Central memory CD8-positive, alpha-beta T cell (primary cell): Measurements from ENCODE around the gene MCU.
"Not testable (repeated sequence)": the region's sequence is repeated elsewhere in the genome, so short reads cannot be mapped to it uniquely, and the experiment has no call there.

Source experiments
- ATAC-seq: fragments of 150-1000 bp; cut with Tn5 transposase; replicated peaks from 2 replicates; pipeline ENCODE4 v1.10.0; 2022; ENCODE audit warnings: mild to moderate bottlenecking, moderate FRiP score, moderate number of reproducible peaks; ENCODE audit not compliant: poor library complexity, severe bottlenecking; ENCODE audit errors: extremely low read depth
- DNase-seq, 2 donors: peaks; one replicate each; pipeline ENCODE4 v3.0.0; 2021; ENCODE audit warnings: low spot score in 2 of 2
- H3K27ac Mint-ChIP-seq: one replicate; pipeline ENCODE4 v1.8.0; 2022; ENCODE audit warnings: low read depth, mild to moderate bottlenecking, moderate library complexity, mixed read lengths
- H3K27me3 Mint-ChIP-seq: one replicate; pipeline ENCODE4 v1.8.0; 2022; ENCODE audit warnings: mixed read lengths
- H3K36me3 Mint-ChIP-seq: one replicate; pipeline ENCODE4 v1.8.0; 2022; ENCODE audit warnings: mild to moderate bottlenecking, moderate library complexity, mixed read lengths; ENCODE audit not compliant: insufficient read depth
- H3K4me1 Mint-ChIP-seq: one replicate; pipeline ENCODE4 v1.8.0; 2022; ENCODE audit warnings: mixed read lengths
- H3K4me3 Mint-ChIP-seq: one replicate; pipeline ENCODE4 v1.8.0; 2022; ENCODE audit warnings: mild to moderate bottlenecking, moderate library complexity, mixed read lengths
- H3K9me3 Mint-ChIP-seq: one replicate; pipeline ENCODE4 v1.8.0; 2022; ENCODE audit warnings: mixed read lengths

MCU gene

GRCh38 chr10:72740528-72740927 is 48.6 kb downstream of the MCU start:
- Mint-ChIP-seq H3K9me3 (no peaks in the 10 kb centered on the region), H3K27me3 (no peaks in the 10 kb centered on the region), H3K36me3 (peaks cover 4% of the 10 kb centered on the region), H3K27ac (no peak overlapping the region), H3K4me1 (peaks cover 8% of the 10 kb centered on the region), H3K4me3 (no peak overlapping the region)
- DNase-seq (no peak), ATAC-seq (no peak)

DNA sequence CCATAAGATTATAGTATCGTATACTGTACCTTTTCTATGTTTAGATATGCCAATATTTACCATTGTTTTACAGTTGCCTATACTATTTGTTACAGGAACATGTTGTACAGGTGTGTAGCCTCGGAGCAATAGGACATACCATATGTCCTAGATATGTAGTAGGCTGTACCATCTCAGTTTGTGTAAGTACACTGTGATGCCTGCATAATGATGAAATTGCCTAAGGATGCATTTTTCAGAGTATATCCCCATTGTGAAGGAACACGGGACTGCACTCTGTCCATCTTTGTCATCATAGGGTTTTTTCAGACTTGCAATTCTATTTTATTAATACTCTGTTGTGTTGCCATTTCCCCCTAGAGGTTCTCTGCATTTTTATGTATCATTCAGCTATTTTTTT is 50.1 kb downstream of the MCU start:
- Mint-ChIP-seq H3K4me3 (no peak overlapping the region), H3K4me1 (peaks cover 6% of the 10 kb centered on the region), H3K27ac (no peak overlapping the region), H3K27me3 (no peaks in the 10 kb centered on the region), H3K36me3 (peaks cover 1% of the 10 kb centered on the region), H3K9me3 (no peaks in the 10 kb centered on the region)
- ATAC-seq (no peak), DNase-seq (no peak)

DNA sequence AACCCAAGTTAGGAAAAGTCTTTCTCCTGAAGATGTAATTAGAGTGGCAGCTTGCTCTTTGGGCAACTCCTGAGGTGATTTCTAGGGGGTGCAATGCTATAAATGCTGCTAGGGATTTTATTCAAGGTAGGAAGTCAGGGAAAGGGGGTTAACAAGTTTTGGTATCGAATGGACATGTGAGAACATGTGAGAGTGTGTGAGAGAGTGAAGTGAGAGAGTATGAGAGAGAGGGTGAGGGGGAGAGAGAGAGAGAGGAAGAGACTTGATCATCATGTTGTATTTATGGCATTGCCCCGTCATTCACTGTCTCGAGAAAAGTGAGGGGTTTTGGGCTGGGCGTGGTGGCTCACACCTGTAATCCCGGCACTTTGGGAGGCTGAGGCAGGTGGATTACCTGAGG is 50.9 kb downstream of the MCU start:
- H3K27me3 Mint-ChIP-seq, result no peaks in the 10 kb centered on the region
- H3K9me3 Mint-ChIP-seq, result no peaks in the 10 kb centered on the region
- ATAC-seq (no peak), DNase-seq (no peak)
- no peak overlapping the region for H3K4me3 Mint-ChIP-seq
- peaks cover 6% of the 10 kb centered on the region for H3K4me1 Mint-ChIP-seq
- peak overlapping the region; percentile 2 for H3K27ac Mint-ChIP-seq
- peaks cover 1% of the 10 kb centered on the region for H3K36me3 Mint-ChIP-seq

DNA sequence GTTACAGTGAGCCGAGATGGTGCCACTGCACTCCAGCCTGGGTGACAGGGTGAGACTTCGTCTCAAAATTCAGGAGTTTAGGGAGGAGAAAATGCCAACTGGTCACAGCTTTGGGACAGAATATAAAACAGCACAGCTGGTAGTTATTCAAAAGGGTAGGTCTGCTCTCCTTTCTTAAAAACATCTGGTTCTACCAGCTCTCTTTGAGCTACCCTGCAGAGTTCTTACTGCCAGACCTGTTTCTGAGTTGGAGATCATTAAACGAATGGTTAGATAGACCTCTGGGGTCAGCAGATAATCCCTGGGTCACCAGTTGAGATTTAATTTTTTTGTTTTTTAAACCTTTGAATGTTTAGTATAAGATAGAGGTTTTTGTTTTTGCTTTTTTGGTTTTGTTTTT is 52.6 kb downstream of the MCU start:
- Mint-ChIP-seq H3K27ac (no peak overlapping the region), H3K9me3 (no peaks in the 10 kb centered on the region), H3K4me1 (peaks cover 6% of the 10 kb centered on the region), H3K36me3 (peaks cover 1% of the 10 kb centered on the region), H3K4me3 (no peak overlapping the region), H3K27me3 (no peaks in the 10 kb centered on the region)
- ATAC-seq, result no peak
- DNase-seq, result no peak

DNA sequence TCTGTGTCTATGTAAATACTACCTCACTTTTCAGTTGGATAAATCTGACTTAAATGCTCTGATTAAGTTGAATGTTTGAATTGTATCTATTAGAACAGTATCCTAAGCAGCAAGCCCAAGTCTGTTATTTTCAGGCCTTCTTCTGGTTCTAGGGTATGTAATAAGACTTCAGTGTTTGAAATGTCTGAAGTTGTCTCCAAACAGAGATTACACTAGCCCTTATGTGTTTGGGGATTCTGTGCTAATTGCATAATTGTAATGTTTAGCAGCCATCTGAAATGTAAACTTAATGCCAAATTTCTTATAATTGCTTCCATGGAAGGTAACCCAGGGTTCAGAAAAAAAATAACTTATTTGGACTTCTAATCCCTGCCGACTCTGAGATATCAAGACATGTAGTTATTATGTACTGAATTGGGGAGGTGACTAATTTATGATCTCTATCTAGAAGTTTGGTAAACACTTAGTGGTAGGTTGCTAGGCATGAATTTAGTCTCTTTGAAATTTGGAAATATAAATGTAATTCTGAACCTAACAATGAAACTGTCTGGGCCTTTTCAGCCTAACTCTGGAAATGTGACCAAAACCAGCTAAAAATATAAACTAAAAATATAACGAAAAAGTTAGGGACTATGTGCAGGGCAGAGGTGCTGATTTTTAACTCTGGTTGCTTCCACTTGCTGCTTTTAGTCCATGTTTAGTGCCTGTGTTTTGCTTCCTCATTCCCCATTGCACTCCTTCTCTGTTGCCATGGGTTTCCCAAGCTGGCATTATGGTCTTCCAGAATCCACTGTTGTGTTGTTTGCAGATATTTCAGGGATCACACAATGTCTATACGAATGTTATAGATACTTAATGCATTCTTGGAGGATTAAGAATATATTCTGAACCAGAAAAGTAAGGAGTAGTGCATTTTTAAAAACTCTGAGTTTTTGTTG is 54.8 kb downstream of the MCU start:
- Mint-ChIP-seq H3K27ac (no peak overlapping the region), H3K36me3 (peaks cover 1% of the 10 kb centered on the region), H3K4me1 (no peaks in the 10 kb centered on the region), H3K4me3 (no peak overlapping the region), H3K27me3 (no peaks in the 10 kb centered on the region), H3K9me3 (no peaks in the 10 kb centered on the region)
- DNase-seq (no peak), ATAC-seq (no peak)

- H3K27ac Mint-ChIP-seq, result no peak overlapping the region
Observed at GRCh38 chr10:72747521-72747920, 55.6 kb downstream of the MCU start.

GRCh38 chr10:72753760-72754231 is 61.9 kb downstream of the MCU start:
- no peak for DNase-seq
- Mint-ChIP-seq H3K36me3 (peaks cover 2% of the 10 kb centered on the region), H3K9me3 (no peaks in the 10 kb centered on the region), H3K4me1 (peaks cover 16% of the 10 kb centered on the region), H3K27me3 (no peaks in the 10 kb centered on the region), H3K4me3 (no peak overlapping the region), H3K27ac (no peak overlapping the region)
- ATAC-seq, result no peak

More at GRCh38 chr10:72747521-72747920, 55.6 kb downstream of the MCU start:
- Mint-ChIP-seq H3K36me3 (peaks cover 1% of the 10 kb centered on the region), H3K9me3 (no peaks in the 10 kb centered on the region), H3K4me3 (no peak overlapping the region), H3K4me1 (no peaks in the 10 kb centered on the region), H3K27me3 (no peaks in the 10 kb centered on the region)
- ATAC-seq, result no peak
- DNase-seq, result no peak

- peaks cover 16% of the 10 kb centered on the region for H3K4me1 Mint-ChIP-seq
- H3K36me3 Mint-ChIP-seq, result peaks cover 3% of the 10 kb centered on the region
- ATAC-seq, result no peak
Observed at GRCh38 chr10:72754275-72755032, 62.5 kb downstream of the MCU start.

GRCh38 chr10:72756674-72757385 is 64.9 kb downstream of the MCU start:
- Mint-ChIP-seq H3K36me3 (peaks cover 3% of the 10 kb centered on the region), H3K27me3 (no peaks in the 10 kb centered on the region), H3K4me1 (peaks cover 16% of the 10 kb centered on the region), H3K9me3 (no peaks in the 10 kb centered on the region), H3K27ac (no peak overlapping the region), H3K4me3 (no peak overlapping the region)
- no peak for DNase-seq
- ATAC-seq, result no peak

More at GRCh38 chr10:72754275-72755032, 62.5 kb downstream of the MCU start:
- Mint-ChIP-seq H3K27ac (no peak overlapping the region), H3K4me3 (no peak overlapping the region), H3K27me3 (no peaks in the 10 kb centered on the region), H3K9me3 (no peaks in the 10 kb centered on the region)
- no peak for DNase-seq

GRCh38 chr10:72757732-72758131 is 65.8 kb downstream of the MCU start:
- ATAC-seq, result no peak
- H3K36me3 Mint-ChIP-seq, result peaks cover 4% of the 10 kb centered on the region

GRCh38 chr10:72758930-72759329 is 67.0 kb downstream of the MCU start:
- not testable (repeated sequence) for H3K4me3 Mint-ChIP-seq, H3K4me1 Mint-ChIP-seq, H3K27ac Mint-ChIP-seq, ATAC-seq, H3K27me3 Mint-ChIP-seq, H3K9me3 Mint-ChIP-seq, H3K36me3 Mint-ChIP-seq, DNase-seq

More at GRCh38 chr10:72757732-72758131, 65.8 kb downstream of the MCU start:
- peaks cover 15% of the 10 kb centered on the region for H3K4me1 Mint-ChIP-seq
- no peak overlapping the region for H3K4me3 Mint-ChIP-seq
- DNase-seq, result no peak
- no peaks in the 10 kb centered on the region for H3K9me3 Mint-ChIP-seq
- no peaks in the 10 kb centered on the region for H3K27me3 Mint-ChIP-seq
- H3K27ac Mint-ChIP-seq, result no peak overlapping the region

DNA sequence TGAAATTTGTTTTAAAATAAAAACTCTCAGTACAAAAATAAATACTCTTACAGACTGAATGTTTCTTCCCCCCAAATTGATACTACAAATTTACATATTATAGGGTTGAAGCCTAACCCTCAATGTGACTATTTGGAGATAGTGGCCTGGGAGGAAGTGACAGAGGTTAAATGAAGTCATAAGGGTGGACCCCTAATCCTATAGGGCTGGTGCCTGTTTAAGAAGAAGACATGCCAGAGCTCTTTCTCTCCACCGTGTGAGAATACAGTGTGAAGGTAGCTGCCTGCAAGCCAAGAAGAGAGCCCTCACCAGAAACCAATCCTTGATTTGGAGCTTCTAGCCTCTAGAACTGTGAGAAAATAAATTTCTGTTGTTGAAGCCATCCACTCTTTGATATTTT is 67.6 kb downstream of the MCU start:
- peaks cover 6% of the 10 kb centered on the region for H3K36me3 Mint-ChIP-seq
- ATAC-seq (no peak), DNase-seq (no peak)
- no peak overlapping the region for H3K27ac Mint-ChIP-seq
- H3K27me3 Mint-ChIP-seq, result no peaks in the 10 kb centered on the region
- no peak overlapping the region for H3K4me3 Mint-ChIP-seq
- no peaks in the 10 kb centered on the region for H3K4me1 Mint-ChIP-seq
- no peaks in the 10 kb centered on the region for H3K9me3 Mint-ChIP-seq
